GM19099 (cell line): ENCODE measurements around the gene TNNI3.

Source experiments
- POLR2A ChIP-seq: IDR thresholded peaks from 3 replicates; pipeline ENCODE4 v1.6.1; 2011; ENCODE audit warnings: low read depth; ENCODE audit not compliant: insufficient read length; ENCODE audit errors: extremely low read depth

TNNI3 gene

DNA sequence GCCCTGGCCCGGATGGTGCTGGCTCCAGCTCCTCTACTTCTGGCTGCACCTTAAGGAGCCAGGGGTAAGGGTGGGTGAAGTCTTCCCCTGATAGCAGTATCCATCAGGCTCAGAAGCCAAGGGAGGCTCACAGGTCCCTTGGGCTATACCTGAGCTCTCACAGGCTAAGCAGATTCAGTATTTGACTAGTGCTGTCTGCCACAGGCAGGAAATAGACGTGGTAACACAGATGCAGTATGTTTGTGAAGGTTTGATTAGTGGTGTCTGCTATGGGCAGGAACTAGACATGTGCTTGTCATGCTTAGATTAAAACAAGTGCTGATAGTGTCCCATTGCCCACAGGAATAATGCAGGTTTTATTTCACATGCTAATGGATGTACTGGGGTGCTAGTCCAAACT, 18.5 kb upstream of the TNNI3 start:
- TF ChIP-seq POLR2A: no peak

GRCh38 chr19:55175117-55175867, 17.8 kb upstream of the TNNI3 start:
- no peak for TF ChIP-seq POLR2A

DNA sequence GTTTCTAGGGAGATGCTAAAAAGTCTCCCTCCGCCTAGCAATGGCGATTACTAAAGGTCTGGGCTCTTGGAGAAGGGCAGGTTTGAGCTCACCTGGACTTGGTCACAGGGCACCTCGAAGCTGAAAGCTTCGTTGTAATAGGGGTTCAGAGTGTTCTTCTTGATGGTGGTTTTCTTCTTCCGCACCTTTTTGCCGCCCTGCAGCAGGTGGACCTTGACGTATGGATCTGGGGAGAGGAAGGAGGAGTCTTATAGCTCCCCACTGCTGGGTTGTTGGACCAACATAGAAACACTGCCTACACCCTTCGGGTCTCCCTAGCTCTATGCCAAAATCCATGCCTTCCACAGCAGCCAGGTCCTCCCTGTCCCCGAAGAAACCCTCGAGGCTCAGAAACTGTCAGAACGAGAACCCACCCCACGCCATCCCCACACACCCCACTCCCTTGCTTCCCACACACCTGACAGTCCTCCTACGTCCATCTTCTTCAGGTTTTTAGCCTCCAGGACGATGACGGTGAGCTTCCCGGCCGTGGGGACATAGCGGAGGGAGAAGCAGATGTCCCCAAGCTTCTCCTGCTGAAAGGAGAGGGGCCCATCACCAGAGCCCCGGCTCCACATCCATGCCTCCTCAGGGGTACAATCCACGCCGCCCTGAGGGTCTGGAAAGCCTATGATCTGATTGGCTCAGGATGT, 17.0 kb upstream of the TNNI3 start:
- no peak for TF ChIP-seq POLR2A

- no peak for TF ChIP-seq POLR2A
Observed at GRCh38 chr19:55173714-55174409, 16.3 kb upstream of the TNNI3 start.

DNA sequence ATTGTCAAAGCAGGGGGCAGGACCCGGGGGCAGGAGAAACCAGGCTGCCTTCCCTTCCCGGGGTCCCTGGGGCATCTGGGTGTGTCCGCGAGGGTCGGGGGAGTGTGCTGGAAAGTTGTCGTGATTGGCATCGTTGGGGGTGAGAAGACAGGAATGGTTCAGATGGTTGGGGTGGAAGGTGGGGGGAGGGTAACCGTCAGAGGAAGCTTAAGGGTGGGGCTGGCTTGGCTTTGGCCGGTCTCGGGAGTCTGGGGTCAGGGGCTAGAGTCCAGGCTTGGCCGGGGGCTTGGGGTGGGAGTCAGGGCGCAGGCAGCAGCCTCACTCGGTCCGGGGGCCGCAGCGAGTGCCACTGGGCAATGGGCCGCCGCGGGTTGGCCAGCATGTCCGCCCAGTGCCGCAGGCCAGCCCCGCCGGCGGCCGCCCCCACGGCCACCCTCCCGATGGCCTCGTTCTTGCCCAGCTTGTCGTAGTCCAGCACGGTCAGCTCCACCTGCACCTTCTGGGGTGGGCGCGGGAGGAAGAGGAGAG, 15.7 kb upstream of the TNNI3 start:
- TF ChIP-seq POLR2A: no peak

- no peak for TF ChIP-seq POLR2A
Observed at GRCh38 chr19:55172741-55173140, 15.2 kb upstream of the TNNI3 start.

- TF ChIP-seq POLR2A: no peak
Observed at GRCh38 chr19:55171440-55171839, 13.9 kb upstream of the TNNI3 start.

DNA sequence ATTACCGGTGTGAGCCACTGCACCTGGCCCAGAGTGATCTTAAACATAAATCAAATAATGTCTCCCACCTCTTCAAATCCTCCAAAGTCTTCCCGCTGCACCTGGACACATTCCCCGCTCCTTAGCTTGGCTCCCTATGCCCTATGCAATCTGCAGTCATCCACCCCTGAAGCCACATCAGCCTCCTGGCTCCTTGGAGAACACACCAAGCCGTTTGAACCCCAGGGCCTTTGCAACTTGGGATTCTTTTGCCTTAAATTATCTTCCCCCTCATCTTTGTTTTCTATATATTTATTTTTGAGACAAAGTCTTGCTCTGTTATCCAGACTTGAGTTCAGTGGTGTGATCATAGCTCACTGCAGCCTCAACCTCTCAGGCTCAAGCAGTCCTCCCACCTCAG, 11.6 kb upstream of the TNNI3 start:
- no peak for TF ChIP-seq POLR2A

DNA sequence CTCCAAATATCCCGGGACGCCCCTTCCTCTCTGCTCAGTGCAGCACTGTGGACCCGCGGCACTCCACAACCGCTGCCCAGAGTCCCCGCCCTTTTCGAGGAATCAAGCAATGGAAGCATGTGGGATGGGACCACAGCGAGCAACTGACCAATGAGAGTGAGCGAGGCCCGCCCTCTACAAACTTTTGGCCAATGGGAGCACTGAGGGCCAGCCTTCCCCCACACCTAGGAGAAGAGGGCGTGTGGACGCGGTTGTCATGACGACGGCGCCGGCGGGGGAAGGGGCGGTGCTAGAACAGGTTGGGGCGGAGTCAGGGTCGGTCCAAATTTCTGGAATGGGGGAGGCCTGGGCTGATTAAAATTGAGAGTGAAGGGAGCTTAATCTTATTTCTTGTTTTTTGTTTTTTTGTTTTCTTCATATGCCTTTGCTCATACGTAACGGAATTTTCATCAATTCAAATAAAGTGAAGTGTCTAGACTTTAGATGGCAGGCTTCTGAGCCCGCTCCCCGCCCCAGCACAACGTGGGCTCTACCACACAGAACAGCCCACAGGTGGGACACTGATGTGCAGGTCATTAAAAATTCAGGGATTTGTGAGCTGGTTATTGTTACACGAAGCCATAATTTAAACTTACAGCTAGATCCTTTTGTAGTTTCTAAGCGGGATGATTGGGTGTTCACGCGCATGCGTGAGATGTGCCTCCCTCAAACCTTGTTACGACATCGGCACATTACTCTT, 9.2 kb upstream of the TNNI3 start, which contains the start of gene DNAAF3:
DNAAF3 (minus strand) TSS at position 84 of the 739 bp plus-strand sequence. CDS start 200 bp downstream, outside the sequence.
- TF ChIP-seq POLR2A: no peak

DNA sequence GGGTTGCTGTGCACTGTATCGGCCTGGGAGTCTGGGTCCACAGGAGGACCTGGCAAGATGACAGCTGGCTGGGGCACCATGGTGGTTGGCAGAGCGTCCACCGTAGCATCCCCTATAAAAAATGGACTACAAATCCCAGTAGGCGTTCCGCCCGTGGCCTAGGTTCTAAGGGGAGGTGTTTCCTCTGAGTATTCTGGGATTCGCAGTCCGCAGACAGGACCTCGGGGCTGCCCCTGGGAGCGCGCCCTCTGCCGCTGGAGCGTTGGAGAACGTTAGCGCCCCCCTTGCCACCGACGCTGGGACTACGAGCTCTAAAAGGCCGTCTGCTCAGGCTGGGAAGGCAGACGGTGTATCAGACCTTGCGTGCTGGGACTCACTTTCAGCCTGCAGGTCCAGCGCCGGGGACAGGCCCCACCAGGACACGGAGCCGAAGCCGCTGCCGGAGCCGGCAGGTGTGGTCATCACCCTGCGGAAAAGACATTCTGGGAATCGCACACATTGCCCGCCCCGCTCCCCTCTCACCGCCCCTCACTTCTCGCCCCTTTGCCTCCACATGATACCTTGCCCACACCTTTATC, 8.5 kb upstream of the TNNI3 start:
- TF ChIP-seq POLR2A: no peak

DNA sequence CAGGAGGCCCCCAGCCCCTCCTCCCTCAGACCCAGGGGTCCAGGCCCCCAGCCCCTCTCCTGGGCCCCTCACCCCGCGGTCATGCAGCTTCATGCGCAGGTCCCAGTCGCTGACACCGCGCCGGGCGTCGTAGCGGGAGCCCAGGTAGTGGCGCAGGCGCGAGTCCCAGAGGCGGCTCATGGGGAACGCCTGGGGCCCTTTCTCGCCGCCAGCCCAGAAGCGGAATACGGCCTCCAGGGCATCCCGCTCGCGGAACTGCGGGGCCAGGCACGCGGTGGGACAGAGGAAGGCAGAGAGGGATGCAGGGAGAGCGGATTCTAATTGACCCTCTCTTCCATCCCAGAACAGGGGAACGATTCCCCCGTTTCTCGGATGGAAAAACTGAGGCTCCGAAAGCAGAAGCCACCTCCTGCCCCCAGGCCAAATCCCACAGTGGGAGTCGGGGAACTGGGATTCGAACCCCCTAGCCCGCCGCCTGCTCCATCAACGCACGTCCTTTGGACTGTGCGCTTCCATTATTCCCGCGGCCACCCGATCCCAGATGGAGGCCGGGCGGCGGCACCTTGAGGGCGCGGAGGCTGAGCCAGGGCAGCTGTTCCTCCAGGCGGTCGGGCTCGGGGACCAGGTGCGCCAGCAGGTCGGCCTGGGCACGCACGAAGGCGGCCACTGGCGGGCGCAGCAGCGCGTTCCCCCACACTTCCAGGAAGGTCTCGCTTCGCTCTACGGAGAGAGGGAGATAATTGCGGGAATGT, 4.2 kb upstream of the TNNI3 start:
- no peak for TF ChIP-seq POLR2A

- TF ChIP-seq POLR2A: no peak
Observed at GRCh38 chr19:55160986-55161365, 3.4 kb upstream of the TNNI3 start.

GRCh38 chr19:55160128-55160985, 2.8 kb upstream of the TNNI3 start:
- no peak for TF ChIP-seq POLR2A
